Measurements from ENCODE around the gene DNAL1.

DNA sequence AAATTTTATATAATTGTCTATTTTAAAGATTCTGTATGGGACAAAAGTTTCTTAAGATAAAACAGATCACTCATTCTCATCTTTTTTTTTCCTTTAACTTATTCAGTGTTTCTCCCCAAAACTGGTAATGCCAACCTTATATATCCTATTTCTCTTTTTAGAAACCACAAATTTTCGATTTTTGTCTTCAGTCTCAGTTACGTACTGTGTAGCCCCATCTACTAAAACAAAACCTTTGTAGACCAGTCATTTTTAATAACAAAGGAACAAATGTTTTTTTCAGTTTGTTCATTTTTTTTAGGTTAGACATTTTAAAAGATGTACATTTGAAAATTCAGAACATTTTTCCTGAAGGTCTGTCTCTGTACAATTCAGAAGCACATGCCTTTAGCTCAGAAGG lies 51.2 kb downstream of the DNAL1 start:
- TF ChIP-seq, protein P1, sequence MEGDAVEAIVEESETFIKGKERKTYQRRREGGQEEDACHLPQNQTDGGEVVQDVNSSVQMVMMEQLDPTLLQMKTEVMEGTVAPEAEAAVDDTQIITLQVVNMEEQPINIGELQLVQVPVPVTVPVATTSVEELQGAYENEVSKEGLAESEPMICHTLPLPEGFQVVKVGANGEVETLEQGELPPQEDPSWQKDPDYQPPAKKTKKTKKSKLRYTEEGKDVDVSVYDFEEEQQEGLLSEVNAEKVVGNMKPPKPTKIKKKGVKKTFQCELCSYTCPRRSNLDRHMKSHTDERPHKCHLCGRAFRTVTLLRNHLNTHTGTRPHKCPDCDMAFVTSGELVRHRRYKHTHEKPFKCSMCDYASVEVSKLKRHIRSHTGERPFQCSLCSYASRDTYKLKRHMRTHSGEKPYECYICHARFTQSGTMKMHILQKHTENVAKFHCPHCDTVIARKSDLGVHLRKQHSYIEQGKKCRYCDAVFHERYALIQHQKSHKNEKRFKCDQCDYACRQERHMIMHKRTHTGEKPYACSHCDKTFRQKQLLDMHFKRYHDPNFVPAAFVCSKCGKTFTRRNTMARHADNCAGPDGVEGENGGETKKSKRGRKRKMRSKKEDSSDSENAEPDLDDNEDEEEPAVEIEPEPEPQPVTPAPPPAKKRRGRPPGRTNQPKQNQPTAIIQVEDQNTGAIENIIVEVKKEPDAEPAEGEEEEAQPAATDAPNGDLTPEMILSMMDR (IDR thresholded peaks at IDR 0.05; ENCODE audit: poor library complexity) = no peak
- TF ChIP-seq EZH2 (IDR thresholded peaks at IDR 0.05; ENCODE audit: borderline replicate concordance) = no peak
